Panc1 (cell line): Measurements from ENCODE around the gene CCNG2.

Source experiments
- SIN3A ChIP-seq: IDR thresholded peaks from 2 replicates; pipeline ENCODE4 v1.6.1; 2012; ENCODE audit warnings: low read depth, mild to moderate bottlenecking, low read length, moderate library complexity, borderline replicate concordance; ENCODE audit not compliant: insufficient read depth
- TF ChIP-seq, protein P1 (sequence below): fragments of 450-650 bp; IDR thresholded peaks from 2 replicates; pipeline ENCODE4 v1.5.1; 2017; ENCODE audit warnings: mild to moderate bottlenecking

DNA sequence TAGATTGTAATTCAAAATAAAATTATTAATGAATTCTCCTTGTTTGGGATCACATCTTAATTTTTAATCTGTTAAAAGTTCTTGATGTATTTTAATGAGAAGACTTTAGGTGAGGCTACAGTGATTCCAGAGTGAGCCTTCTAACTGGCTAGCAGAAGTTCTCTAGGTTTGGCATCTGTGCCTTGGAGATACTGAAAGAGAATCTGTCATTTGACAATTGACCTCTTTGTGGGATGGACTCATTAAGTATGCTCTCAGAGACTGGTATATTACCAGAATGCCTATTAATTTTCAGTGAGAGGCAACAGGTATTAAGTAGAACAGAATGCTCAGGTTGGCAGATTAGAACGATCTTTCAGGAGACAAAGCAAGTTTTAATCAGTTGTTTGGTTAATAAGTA lies 10.2 kb downstream of the CCNG2 start:
- TF ChIP-seq SIN3A: no peak
- TF ChIP-seq, protein P1, sequence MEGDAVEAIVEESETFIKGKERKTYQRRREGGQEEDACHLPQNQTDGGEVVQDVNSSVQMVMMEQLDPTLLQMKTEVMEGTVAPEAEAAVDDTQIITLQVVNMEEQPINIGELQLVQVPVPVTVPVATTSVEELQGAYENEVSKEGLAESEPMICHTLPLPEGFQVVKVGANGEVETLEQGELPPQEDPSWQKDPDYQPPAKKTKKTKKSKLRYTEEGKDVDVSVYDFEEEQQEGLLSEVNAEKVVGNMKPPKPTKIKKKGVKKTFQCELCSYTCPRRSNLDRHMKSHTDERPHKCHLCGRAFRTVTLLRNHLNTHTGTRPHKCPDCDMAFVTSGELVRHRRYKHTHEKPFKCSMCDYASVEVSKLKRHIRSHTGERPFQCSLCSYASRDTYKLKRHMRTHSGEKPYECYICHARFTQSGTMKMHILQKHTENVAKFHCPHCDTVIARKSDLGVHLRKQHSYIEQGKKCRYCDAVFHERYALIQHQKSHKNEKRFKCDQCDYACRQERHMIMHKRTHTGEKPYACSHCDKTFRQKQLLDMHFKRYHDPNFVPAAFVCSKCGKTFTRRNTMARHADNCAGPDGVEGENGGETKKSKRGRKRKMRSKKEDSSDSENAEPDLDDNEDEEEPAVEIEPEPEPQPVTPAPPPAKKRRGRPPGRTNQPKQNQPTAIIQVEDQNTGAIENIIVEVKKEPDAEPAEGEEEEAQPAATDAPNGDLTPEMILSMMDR: no peak
